ENCODE data around the gene NXPH4.
A peak's percentile ranks its signal among the peaks of the same experiment; 100 is the strongest.

Gene NXPH4

DNA sequence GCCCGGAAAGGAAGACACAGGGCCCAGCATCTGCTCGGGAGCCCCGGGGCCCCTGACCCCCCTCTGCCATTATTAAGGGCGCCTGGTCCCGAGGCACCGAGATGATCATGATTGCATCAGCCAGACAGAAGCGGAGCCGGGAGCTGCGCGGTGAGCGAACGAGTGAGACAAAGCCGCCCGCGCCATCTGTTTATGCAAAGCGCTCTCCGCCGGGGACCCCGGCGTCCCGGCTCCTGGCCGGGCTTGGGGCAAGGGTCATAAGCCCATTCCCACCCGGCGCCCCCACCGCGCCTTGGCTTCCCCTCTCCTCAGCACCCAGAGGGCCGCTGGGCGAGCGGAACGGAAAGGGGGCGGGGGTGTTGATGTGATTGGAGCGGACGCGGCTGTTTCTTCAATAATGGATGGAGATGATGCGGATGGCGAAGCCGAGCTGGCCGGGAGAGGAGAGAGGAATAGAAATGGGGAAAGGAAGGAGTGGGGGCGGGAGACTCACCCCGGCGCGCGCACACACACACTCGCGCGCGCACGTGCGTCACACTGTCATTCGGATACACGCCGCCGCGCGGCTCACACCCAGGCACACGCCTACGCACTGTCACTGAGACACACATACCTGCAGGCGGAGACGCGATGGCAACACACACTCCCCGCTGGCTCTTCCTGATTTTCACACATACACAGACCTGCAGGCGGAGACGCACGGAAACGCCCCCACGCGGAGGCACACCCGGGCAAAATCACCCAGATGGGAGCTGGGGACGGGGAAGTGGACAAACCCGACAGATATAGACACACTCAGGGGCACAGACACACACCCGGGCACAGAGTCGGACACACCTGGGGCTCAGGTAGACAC is 23.7 kb downstream of the NXPH4 start:
- DNase-seq (ENCODE audit: extremely low spot score, insufficient read length, low read depth) (no peak), FAIRE-seq (peak; percentile 85)

DNA sequence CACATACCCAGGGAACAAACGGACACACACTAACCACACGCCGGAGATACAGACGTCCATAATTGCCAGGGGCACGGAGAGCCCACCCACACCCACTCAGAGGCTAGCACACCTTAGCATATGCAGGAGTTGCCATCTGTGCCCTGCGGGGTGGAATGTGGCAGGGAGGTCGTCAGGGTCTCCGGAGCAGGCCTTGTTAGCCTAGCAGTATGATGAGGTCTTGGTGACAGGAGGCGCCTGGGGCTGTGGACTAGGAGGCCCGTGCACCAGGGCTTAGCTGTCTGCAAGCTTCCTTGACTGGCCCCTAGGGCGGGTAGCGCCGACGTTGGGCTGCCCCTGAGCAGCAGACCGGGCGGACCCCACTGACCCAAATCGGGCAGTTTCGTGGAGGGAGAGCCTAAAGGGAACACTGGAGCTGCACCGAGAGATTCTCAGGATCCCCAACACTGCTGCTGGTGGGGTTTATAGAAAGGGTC is 24.4 kb downstream of the NXPH4 start:
- FAIRE-seq, result no peak
- no peak for DNase-seq (ENCODE audit: extremely low spot score, insufficient read length, low read depth)

DNA sequence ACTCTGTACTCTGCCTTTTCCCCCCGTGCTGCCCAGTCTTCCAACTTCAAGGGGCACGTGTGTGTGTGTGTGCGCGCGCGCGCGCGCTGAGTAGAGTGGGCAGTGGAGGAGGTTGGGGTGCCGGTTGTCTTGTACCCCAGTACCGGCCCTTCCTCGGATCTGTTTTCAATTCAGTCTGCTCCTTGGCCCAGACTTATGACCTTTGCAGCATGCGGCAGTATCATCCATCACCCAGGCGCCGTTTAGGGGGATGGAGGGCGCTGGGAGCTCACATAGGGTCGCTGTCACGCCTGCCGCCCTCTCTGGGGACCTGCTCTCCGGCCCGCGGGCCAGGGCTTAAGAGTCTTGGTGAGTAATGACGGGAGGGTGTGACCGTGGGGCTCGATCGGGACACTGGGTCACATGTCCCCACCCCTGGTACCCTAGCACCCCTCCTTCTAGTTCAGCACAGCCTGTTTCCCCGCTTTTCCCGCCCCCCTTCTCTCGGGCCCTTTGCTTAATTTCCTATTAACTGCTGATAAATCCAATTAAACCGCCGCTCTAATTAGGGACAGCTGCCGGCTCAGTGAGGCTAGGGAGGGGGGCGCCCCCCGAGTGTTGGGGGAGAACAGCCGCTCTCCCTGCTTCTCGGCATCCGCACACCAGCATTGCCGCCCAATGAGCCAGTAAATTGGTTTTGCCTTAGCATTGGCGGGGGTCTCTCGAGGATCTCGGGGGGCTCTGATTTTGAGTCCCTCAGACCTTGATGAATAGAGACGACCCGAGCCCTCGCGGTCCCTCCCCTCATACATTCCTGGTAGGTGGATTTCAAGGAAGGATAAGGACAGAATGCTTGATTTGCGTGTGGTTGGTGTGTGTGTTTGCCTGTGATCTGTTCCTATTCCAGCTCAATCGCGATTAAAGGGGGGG is 25.1 kb downstream of the NXPH4 start:
- DNase-seq (ENCODE audit: extremely low spot score, insufficient read length, low read depth) (no peak), FAIRE-seq (no peak)

DNA sequence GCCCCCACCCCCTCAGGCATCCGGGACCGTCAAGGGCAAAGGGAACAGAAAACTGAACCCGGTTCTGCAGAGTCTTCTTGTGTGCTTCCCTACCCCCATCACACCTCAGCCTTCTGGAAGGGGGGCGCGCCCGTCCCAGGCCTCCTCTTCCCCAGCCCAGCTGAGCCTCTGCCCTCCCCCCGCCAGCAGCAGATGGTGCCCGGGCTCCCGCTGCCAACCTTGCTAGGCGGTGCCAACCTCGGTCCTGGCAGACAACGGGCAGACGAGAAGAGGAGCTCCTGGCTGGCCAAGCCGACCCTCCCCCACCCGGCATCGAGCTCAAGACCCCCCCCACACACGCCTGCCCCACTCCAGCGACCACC is 25.7 kb downstream of the NXPH4 start:
- FAIRE-seq (no peak), DNase-seq (ENCODE audit: extremely low spot score, insufficient read length, low read depth) (no peak)

DNA sequence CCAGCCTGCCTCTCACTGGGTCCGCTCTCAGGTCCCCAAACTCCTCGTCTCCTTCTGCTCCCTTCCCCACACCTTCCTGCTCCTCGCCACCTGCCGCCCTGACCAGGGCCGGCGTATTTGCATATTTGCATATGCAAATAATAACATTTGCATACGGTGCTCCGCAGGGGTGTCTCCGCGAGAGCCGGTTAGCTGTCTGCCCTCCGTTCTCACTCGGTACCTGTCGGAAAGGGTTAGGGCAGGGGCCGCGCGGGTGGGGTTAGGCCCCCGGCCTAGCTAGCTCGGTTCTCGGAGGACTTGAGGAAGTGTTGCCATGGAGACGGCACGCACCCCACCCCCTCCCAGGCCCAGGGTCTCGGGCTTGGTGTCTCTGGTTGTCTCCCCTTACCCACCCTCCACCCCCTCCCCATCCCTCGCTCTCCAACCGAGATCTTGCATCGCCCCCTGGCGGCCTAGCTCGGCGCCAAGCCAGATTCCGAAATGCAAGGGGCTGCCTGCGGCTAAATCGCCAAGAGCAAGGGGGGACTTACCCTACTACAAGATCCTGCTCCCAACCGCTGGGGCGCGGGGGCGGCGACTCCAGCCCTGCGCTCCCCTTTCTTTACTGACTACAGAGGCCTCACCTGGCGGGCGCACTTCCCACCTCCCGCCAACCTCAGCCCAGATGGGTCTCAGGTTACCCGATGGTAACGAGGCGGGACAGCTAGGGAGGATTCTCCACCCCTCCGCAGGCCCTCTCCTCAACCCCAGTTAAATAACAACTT is 26.3 kb downstream of the NXPH4 start:
- no peak for DNase-seq (ENCODE audit: extremely low spot score, insufficient read length, low read depth)
- FAIRE-seq, result peak; percentile 64

DNA sequence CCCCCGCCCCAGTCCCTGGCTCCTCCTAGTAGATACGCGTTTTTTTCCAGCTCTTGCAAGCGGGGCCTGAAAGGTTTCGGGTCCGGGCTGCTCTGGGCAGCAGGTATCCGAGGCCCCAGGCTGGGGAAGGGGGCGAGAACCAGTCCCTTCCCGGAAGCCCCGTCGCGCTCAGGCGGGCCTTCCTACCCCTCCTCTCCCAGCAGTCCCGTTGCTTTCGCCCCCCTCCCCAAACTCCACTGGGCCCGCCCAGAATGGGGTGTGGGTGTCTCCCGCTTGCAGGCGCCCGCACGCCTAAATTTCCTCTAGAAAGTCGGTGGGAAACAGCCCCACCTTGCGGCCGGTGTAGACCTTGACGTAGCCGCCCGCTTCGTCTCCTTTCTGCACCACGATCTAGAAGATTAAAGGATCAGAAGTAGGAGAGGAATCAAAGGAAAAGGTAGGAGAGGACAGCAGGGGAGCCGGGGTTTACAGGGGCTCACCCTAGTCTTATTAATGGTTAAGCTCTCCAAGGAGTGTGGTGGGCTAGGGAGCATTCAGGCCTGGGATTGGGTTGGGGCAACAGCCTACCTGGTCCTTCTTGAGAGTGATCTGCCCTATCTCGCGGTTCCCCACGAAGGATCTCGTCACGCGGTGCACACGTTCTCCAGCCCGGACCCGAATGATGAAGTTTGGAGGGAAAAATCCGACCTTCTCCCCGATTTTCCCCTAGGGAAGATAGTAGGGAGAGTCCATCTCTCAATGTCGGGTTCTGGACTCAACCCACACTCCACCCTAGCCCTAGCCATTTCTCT is 27.1 kb downstream of the NXPH4 start:
- FAIRE-seq, result peak; percentile 54
- DNase-seq (ENCODE audit: extremely low spot score, insufficient read length, low read depth), result no peak

DNA sequence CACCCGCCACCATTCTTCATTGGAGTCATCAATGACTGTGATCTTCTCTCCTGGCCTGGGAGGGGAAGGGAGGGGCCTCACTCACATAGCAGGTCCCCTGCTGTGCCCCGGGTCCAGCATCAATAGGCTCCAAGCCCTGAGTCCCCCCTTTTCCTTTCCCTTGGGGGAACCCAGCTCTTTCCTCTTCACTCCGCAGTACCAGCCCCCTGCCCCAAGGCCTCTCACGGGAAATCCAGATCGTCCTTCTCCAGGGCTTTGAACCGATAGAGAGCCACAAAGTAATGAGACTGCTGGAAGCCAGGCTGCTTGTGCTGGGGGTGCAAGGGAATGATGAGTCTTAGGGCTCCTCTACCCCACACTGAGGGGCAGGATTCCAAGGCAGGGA is 27.7 kb downstream of the NXPH4 start:
- DNase-seq (ENCODE audit: extremely low spot score, insufficient read length, low read depth) (no peak), FAIRE-seq (no peak)

DNA sequence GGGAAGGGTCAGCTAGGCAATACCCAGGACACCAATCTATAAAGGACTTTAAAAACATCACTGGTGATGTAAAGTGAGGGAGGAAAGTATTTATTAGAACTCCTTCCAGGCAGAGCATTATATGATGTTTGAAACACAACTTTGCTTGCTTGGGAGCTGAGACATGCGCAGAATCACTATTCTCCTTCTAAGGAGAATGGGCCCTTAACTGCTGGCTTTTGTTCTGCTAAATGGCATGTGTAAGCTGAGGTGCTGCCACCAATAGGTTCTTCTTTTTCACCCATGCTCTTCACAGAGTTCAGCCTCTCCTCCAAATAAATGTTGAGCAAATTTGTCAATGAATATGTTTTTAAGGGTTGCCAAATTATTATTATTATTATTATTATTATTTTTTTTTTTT is 30.4 kb downstream of the NXPH4 start:
- FAIRE-seq (no peak), DNase-seq (ENCODE audit: extremely low spot score, insufficient read length, low read depth) (no peak)

DNA sequence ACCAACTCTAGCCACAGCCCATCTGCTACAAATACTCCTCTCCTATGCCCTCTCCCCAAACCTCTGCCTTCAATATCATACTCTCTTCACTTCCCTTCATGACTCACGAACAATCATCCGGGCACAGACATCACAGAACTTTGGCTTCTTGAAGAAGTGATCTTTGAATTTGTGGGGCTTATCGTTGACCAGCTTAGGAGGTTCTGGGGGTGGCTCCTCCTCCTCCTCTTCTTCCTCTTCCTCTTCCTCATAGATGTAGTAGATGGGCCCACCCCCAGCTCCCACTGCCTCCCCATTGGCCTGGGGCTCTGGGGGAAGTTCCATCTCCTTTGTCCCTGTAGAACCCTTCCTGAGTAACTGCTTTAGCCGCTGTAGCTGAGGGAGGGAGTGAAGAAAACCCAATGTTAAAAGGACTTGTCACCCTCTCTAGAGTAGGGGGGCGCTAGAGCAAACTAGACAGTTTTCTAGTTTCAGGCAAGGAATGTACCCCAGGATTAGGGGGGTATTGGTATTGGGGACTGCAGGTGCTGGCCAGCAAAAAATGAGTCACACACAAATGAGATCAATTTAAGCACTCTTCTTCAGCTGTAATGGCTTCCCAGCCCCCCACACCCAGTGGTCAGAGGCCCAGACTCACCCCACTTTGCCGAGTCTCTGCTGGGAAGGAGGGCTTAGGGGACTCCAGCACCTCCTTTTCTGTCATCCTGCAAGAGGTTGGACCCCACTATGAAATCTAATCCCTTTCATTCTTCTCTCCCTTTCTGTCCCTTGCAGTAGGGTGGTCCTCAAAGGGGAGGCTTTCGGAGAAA is 32.5 kb downstream of the NXPH4 start:
- FAIRE-seq (peak; percentile 59), DNase-seq (ENCODE audit: extremely low spot score, insufficient read length, low read depth) (no peak)

DNA sequence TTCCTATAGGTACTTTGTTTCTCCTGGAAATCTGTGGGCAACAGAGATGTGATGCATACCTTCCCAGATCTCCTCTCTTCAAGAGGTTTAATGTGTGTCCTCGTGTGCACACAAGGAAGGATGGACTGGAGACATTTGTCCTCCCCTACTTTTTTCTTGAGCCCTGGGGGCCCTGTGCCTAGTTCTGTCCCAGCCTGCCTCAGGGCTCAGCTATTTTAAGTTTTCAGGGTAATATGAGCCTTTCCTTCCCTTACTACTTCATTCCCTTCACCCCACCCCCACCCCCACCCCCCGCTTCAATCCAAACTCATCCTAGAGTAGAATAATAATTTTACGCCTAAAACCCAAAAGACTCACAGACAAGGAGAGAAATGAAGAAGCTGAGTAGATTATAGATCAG is 33.9 kb downstream of the NXPH4 start:
- FAIRE-seq (no peak), DNase-seq (ENCODE audit: extremely low spot score, insufficient read length, low read depth) (no peak)

DNA sequence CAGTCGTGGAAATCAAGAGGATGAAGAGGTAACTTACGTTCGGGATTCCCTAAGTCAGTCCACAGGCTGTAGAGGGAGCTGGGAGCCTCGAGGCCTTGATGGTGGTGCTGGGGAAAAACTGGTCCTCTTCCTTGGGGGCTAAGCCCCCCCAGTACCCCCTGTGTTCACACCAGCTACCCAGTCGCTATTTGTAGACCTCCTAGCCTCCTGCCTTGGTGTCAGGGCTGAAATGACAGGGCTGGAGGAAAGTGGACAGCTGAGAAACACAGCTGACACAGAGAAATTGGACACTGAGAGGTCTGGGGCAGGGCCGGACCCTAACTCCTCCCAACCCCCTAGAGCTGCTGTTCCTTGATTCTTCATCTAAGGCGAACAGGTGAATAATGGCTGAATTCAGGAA is 34.4 kb downstream of the NXPH4 start, which contains the start of gene STAC3:
TSS of gene STAC3 (minus strand) at position 232 of the 400 bp plus-strand sequence. CDS start 1,551 bp downstream, outside the sequence.
- DNase-seq (ENCODE audit: extremely low spot score, insufficient read length, low read depth), result no peak
- no peak for FAIRE-seq

DNA sequence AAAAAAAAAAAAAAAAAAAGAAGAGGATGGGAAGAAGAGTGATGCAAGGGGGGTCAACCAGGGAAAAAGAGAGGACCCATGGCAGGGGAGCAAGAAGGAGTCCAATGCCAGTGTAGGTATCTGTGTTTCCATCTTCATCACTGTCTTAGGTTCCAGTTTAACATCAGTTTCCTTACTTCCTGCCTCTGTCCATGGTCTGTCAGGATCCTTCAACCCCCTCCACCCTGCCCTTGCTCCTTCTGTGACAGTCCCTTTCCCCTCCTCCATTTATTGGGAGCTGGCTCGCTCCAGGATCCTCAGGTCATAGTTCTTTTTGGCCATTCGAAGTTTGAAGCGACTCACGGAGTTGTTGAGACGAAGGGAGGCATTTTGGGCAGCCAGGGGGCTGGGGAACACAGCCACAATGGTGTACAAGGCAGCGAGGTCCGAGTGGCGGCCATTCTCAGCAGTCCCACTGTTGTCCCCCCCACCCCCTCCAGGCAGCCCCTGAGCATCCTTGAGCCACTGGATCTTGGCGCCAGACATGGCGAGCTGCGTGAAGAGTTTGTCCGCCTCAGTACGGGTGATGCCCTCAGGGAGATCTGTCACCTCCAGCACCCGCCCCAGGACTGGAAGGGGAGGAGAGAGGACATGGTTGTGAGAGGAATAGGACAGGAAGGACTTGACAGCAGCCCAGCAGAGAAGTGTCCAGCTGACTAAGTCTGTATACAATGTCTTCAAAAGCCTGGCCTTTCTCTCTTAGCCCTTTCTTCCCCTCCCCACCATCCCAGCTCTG is 38.1 kb downstream of the NXPH4 start:
- DNase-seq (ENCODE audit: extremely low spot score, insufficient read length, low read depth), result no peak
- FAIRE-seq, result no peak

DNA sequence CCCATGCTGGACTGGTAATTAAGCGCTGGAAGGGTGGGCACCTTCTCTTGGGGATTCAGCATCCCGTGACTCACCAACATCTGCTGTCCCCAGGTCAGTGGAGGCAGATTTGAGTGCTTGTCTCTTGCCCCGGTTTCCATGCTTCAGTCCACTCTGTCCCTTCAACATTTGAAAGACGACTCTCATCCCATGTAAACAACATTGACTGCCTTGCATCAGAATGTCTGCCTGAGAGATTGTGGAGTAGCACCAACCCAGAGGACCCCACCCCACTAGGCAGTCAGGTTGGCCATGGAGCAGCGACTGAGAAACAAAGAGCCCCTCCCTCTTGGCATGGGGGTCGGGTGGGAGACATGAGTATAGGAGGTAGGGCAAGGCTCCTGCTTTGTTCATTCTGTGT is 39.3 kb downstream of the NXPH4 start:
- FAIRE-seq (no peak), DNase-seq (ENCODE audit: extremely low spot score, insufficient read length, low read depth) (no peak)

DNA sequence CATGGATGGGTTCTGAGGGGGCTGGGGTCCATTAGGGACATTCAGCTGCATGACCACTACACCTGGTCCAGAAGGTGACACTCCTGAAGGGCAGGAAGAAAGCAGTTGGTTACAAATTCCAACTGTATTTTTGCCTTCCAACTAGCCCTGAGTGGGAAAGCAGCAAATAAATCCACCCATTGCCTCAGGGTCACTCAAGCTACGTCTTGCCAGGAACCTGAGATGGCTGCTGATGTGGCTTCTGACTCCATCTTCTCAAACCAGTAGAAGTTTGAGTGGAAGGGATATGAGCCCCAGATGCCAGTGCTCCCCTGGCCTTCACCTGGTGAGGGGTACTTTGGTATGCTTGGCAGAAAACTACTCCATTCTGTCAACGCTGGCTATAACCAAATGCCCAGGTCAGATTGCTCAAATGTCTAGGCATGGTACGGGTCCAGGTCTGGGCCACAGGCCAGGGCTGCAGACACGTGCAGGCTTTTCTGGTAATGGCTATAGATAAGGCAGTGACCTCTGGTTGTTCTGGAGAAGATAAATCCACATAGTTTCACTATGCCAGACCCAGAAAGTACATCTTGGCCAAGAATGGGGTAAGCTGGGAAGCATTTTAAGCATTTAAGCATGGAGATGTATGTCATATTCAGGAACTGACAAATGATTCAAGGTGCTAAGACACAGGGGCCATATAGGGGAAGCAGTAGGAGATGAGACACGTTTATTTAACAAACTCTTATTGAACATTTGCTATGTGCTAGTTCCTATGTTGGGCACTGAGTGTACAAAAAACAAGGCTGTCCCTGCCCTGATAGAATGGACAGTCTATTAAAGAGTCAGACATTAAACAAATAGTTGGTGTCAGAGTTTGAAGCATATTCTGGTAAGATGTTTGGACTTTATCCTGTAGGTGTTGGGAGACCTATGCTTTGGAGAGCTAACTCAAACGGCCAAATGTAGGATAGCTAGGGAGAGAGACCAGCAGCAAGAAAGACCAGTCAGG is 42.7 kb downstream of the NXPH4 start:
- DNase-seq (ENCODE audit: extremely low spot score, insufficient read length, low read depth), result no peak
- no peak for FAIRE-seq

DNA sequence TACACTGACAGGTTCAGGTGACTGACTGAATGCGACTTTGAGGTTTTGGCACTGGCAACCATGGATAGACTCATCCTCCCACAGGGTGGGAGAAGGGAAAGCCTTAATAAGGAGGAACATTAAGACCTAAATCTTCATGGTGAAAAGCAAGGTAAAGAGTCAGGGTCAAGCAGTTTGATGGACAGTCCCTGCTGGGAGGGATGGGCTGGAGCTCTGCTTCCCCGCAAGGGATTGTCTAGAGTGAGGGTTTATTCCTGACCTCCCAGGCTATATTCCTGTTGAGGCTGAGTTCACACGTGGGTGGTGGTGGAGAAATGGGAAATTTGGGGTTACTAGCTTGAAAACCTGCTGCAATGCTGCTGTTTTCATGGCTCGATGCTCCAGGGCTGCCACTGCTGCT is 43.8 kb downstream of the NXPH4 start:
- FAIRE-seq (no peak), DNase-seq (ENCODE audit: extremely low spot score, insufficient read length, low read depth) (no peak)

DNA sequence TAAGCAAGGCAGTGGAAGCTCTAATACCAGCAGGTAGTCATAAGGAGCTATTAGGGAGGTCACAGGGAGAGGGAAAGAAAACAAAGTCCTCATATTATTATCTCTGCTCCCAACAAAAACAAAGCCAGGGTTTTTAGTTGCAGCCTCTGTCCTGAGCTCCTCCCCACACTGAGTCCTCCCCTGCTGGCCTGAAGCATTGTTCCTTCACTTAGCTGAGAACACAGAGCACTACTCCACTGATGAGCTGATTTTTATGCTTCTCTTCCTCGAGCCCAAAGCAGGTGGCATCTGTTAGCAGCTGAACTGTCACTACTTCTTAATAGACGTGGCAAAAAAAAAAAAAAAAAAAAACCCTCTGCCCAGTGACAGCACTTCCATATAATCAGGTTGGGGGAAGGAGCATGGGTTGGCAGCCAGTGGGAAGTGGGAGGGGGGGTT is 44.9 kb downstream of the NXPH4 start:
- DNase-seq (ENCODE audit: extremely low spot score, insufficient read length, low read depth) (no peak), FAIRE-seq (no peak)
